Tibial nerve (tissue), 4 donors: ENCODE measurements around the gene AUTS2. TPM values are rescaled to one million over a fixed set of nuclear protein-coding genes. Genes with fewer than 3 reads are reported as not detected.
A peak's percentile ranks its signal among the peaks of the same experiment; 100 is the strongest.
"Not testable (repeated sequence)": the region's sequence is repeated elsewhere in the genome, so short reads cannot be mapped to it uniquely, and the experiment has no call there.

Experiments
- DNase-seq, 2 donors: peaks; one replicate each; pipeline ENCODE4 v3.0.0-alpha.2; 2019; ENCODE audit warnings: low spot score in 2 of 2
- H3K27ac ChIP-seq, 4 donors: fragments of 200-600 bp; sonication (generic) in 3 of 4; one replicate each; pipeline ENCODE4 v1.5.1; 2017 to 2019; ENCODE audit warnings: mild to moderate bottlenecking in 1 of 4
- H3K27me3 ChIP-seq, 2 donors: fragments of 200-600 bp; sonication (generic) in 1 of 2; one replicate each; pipeline versions ENCODE4 v1.5.1 to v1.6.0; 2017 to 2019
- H3K36me3 ChIP-seq, 3 donors: fragments of 200-600 bp; sonication (generic); one replicate each; pipeline ENCODE4 v1.5.1; 2018 to 2019
- H3K4me1 ChIP-seq, 4 donors: fragments of 200-600 bp; sonication (generic) in 3 of 4; one replicate each; pipeline ENCODE4 v1.5.1; 2017 to 2019
- H3K4me3 ChIP-seq, 4 donors: fragments of 200-600 bp; sonication (generic) in 3 of 4; one replicate each; pipeline ENCODE4 v1.5.1; 2017 to 2019; ENCODE audit warnings: mild to moderate bottlenecking in 1 of 4, moderate library complexity in 1 of 4
- H3K9me3 ChIP-seq, 4 donors: fragments of 200-600 bp; sonication (generic) in 3 of 4; one replicate each; pipeline ENCODE4 v1.5.1; 2017 to 2019
- CTCF ChIP-seq, 5 experiments: fragments of 200-600 bp in 3 of 5; fragments of 450-650 bp in 2 of 5; sonication (generic) in 3 of 5; IDR thresholded peaks; one replicate each; pipeline ENCODE4 v1.5.1; 2016 to 2019; ENCODE audit warnings: antibody characterized with exemption in 5 of 5, mild to moderate bottlenecking in 3 of 5, moderate library complexity in 2 of 5
- EP300 ChIP-seq, 2 donors: sonication (generic); formaldehyde crosslinking; IDR thresholded peaks; one replicate each; pipeline ENCODE4 v1.6.1; 2017; ENCODE audit warnings: antibody characterized with exemption in 2 of 2, mild to moderate bottlenecking in 1 of 2
- POLR2A ChIP-seq, 2 donors: fragments of 450-650 bp; IDR thresholded peaks; one replicate each; pipeline ENCODE4 v1.6.1; 2017; ENCODE audit warnings: antibody characterized with exemption in 2 of 2, mild to moderate bottlenecking in 2 of 2, moderate library complexity in 2 of 2
- WGBS, 2 donors: methylation state at CpG; one replicate each; pipeline ENCODE4 v1.1.5; 2018; 5-methylcytosine and 5-hydroxymethylcytosine counted together
- total RNA-seq, 4 donors: library from RNA; depleted of rRNA; stranded (reverse); fragments of >200 nt; gene quantifications; one replicate each; pipeline ENCODE4 v1.1.0, GENCODE V29; 2016

The AUTS2 gene
- total RNA-seq, 4 donors from 2014 or later: 56.6 to 87.9 (median 71.6) TPM

DNA sequence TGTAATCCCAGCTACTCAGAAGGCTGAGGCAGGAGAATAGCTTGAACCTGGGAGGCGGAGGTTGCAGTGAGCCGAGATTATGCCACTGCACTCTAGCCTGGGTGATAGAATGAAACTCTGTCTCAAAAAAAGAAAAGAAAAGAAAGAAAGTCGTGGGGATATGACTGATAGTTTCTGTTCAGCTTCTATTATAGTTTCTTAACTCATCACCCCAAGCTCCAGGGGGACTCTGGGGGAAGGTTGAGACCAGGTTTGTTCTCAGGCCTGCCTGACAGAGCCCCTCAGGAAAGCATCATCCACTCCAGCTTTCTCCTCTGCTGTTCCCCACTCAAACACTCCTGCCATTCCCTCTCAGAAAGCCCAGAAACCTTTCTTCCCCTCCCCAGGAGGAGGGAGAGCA, 991.3 kb downstream of the AUTS2 start:
- Histone ChIP-seq H3K36me3 (no peaks in the 10 kb centered on the region), H3K27me3 (peaks cover 0 to 3% of the 10 kb centered on the region in 2 donors), H3K4me1 (peaks cover 0 to 7% (median under 1%) of the 10 kb centered on the region in 4 donors), H3K9me3 (no peaks in the 10 kb centered on the region), H3K27ac (peak overlapping the region in 1 of 4 donors; percentile 55), H3K4me3 (no peak overlapping the region)
- no peak for DNase-seq
- TF ChIP-seq EP300 (IDR thresholded peaks at IDR 0.05) (no peak), POLR2A (IDR thresholded peaks at IDR 0.05) (no peak), CTCF (IDR thresholded peaks at IDR 0.05) (no peak)
- 83 to 86% methylated on average over 3 of the region's 3 CpGs for WGBS, 2 donors

GRCh38 chr7:70590126-70590854, 992.0 kb downstream of the AUTS2 start:
- Histone ChIP-seq H3K4me1 (peaks cover 0 to 9% (median 0%) of the 10 kb centered on the region in 4 donors), H3K27ac (peak overlapping the region in 2 of 4 donors; percentile 55 to 57), H3K9me3 (no peaks in the 10 kb centered on the region), H3K4me3 (no peak overlapping the region), H3K36me3 (no peaks in the 10 kb centered on the region), H3K27me3 (peaks cover 0 to 5% of the 10 kb centered on the region in 2 donors)
- 41 to 47% methylated on average over 11 of the region's 11 CpGs for WGBS, 2 donors
- no peak for DNase-seq
- TF ChIP-seq POLR2A (IDR thresholded peaks at IDR 0.05) (no peak), CTCF (IDR thresholded peaks at IDR 0.05) (no peak), EP300 (IDR thresholded peaks at IDR 0.05) (no peak)

GRCh38 chr7:70591643-70592042, 993.4 kb downstream of the AUTS2 start:
- Histone ChIP-seq H3K4me1 (peaks cover 0 to 23% (median 1%) of the 10 kb centered on the region in 4 donors), H3K36me3 (no peaks in the 10 kb centered on the region), H3K27me3 (peaks cover 0 to 5% of the 10 kb centered on the region in 2 donors), H3K27ac (no peak overlapping the region), H3K9me3 (no peaks in the 10 kb centered on the region), H3K4me3 (no peak overlapping the region)
- TF ChIP-seq EP300 (IDR thresholded peaks at IDR 0.05): no peak
- TF ChIP-seq CTCF (IDR thresholded peaks at IDR 0.05): no peak
- no peak for TF ChIP-seq POLR2A (IDR thresholded peaks at IDR 0.05)
- 97 to 99% methylated on average over 8 of the region's 8 CpGs for WGBS, 2 donors
- DNase-seq: no peak

DNA sequence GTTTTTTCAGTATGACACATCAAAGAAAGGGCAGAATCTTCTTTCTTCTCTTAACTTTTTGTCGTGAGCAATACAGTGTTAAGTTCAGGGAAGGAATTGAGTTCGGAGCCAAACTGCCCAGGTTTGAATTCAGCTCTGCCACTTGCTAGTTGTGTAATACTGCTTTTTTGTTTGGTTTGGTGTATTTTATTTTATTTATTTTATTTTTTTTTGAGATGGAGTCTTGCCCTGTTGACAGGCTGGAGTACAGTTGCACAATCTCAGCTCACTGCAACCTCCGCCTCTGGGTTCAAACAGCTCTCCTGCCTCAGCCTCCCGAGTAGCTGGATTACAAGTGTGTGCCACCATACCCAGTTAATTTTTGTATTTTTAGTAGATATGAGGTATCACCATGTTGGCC, 993.9 kb downstream of the AUTS2 start:
- no peak overlapping the region for H3K27ac ChIP-seq
- DNase-seq: no peak
- peaks cover 0 to 5% of the 10 kb centered on the region in 2 donors for H3K27me3 ChIP-seq
- H3K4me3 ChIP-seq: no peak overlapping the region
- whole genome bisulfite sequencing, 2 donors: 89 to 97% methylated on average over 4 of the region's 4 CpGs
- TF ChIP-seq POLR2A (IDR thresholded peaks at IDR 0.05) (no peak), CTCF (IDR thresholded peaks at IDR 0.05) (no peak), EP300 (IDR thresholded peaks at IDR 0.05) (no peak)
- no peaks in the 10 kb centered on the region for H3K9me3 ChIP-seq
- no peaks in the 10 kb centered on the region for H3K36me3 ChIP-seq
- H3K4me1 ChIP-seq: peaks cover 0 to 23% (median 1%) of the 10 kb centered on the region in 4 donors

DNA sequence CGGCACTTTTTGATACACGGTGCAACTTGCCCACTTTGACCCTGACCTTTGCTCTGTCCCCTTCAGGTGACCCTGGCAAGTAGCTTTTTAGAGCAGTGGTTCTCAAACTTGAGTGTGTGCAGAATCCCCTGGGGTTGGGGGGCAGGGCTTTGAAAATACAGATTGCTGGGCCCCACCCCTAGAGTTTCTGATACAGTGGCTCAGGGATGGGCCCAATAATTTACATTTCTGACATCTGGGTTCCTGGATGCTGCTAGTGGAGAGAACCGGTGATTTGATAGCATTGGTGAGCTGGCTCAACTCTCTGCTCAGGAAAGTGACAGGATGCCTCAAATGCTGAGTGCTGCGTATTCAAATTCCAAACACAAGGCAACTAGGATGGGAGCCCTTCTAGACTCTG, 995.9 kb downstream of the AUTS2 start:
- H3K4me1 ChIP-seq: peaks cover 0 to 19% (median 1%) of the 10 kb centered on the region in 4 donors
- H3K9me3 ChIP-seq: no peaks in the 10 kb centered on the region
- TF ChIP-seq EP300 (IDR thresholded peaks at IDR 0.05): no peak
- no peak for TF ChIP-seq CTCF (IDR thresholded peaks at IDR 0.05)
- no peak for TF ChIP-seq POLR2A (IDR thresholded peaks at IDR 0.05)
- H3K27ac ChIP-seq: no peak overlapping the region
- no peak for DNase-seq
- no peak overlapping the region for H3K4me3 ChIP-seq
- peaks cover 0 to 5% of the 10 kb centered on the region in 2 donors for H3K27me3 ChIP-seq
- no peaks in the 10 kb centered on the region for H3K36me3 ChIP-seq
- WGBS, 2 donors: 91 to 94% methylated on average over 4 of the region's 4 CpGs

DNA sequence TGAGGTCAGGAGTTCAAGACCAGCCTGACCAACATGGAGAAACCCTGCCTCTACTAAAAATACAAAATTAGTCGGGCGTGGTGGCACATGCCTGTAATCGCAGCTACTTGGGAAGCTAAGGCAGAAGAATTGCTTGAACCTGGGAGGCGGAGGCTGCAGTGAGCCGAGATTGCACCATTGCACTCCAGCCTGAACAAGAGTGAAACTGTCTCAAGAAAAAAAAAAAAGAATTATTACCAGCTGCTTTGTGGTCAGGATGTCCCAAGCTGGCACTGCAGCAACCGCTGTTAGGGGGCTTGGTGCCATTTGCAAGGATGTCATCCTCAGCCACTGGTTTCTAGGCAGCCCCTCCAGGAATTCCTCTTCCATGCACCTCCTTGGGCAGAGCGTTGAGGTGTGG, 996.6 kb downstream of the AUTS2 start:
- not testable (repeated sequence) for H3K27ac ChIP-seq, H3K9me3 ChIP-seq, H3K36me3 ChIP-seq, H3K27me3 ChIP-seq, H3K4me3 ChIP-seq, DNase-seq
- WGBS, 2 donors: 91 to 93% methylated on average over 7 of the region's 7 CpGs
- H3K4me1 ChIP-seq: peaks cover 0 to 18% (median 1%) of the 10 kb centered on the region in 4 donors
